H1 (cell line): Measurements from ENCODE around the gene AMELY. TPM values are rescaled to one million over a fixed set of nuclear protein-coding genes. Genes with fewer than 3 reads are reported as not detected.
A peak's percentile ranks its signal among the peaks of the same experiment; 100 is the strongest.

Experiments used
- CTCF ChIA-PET: fragments of 300-600 bp; sonication (Branson Sonifier 250); formaldehyde crosslinking; loops from one replicate; lab custom pipeline; 2021; ENCODE audit not compliant: partially characterized antibody; lab: Charles Lee
- POLR2A ChIA-PET: fragments of 300-600 bp; sonication (Branson Sonifier 250); formaldehyde crosslinking; loops from one replicate; lab custom pipeline; 2021; ENCODE audit warnings: inconsistent platforms; ENCODE audit not compliant: partially characterized antibody; lab: Charles Lee
- DNase-seq, 2 experiments: peaks; one replicate each; pipeline versions ENCODE4 v3.0.0 to v3.0.0-alpha.2; 2010 to 2022; ENCODE audit warnings: low spot score in 2 of 2, low read depth in 1 of 2, mixed read lengths in 1 of 2
- FAIRE-seq: peaks from 2 replicates; lab custom pipeline; 2011; peaks lifted over from hg19 to GRCh38; lab: Jason Lieb, UNC
- H2AFZ ChIP-seq: 2 replicates; pipeline ENCODE4 v1.8.1; 2012; ENCODE audit warnings: low read length, inconsistent platforms
- H2AK5ac ChIP-seq: 2 replicates; pipeline ENCODE4 v1.6.1; 2013; ENCODE audit warnings: low read depth, low read length
- H2BK120ac ChIP-seq: replicated peaks from 2 replicates; pipeline ENCODE3; 2013; ENCODE audit warnings: low read depth, low read length, inconsistent platforms
- H2BK12ac ChIP-seq: 2 replicates; pipeline ENCODE4 v1.6.1; 2013; ENCODE audit warnings: low read depth, low read length
- H2BK15ac ChIP-seq: 2 replicates; pipeline ENCODE4 v1.6.1; 2013; ENCODE audit warnings: low read length
- H2BK20ac ChIP-seq: 2 replicates; pipeline ENCODE4 v1.6.1; 2013; ENCODE audit warnings: low read length
- H2BK5ac ChIP-seq: 2 replicates; pipeline ENCODE4 v1.6.1; 2013; ENCODE audit warnings: low read depth, low read length
- H3K14ac ChIP-seq: 2 replicates; pipeline ENCODE4 v1.6.1; 2013; ENCODE audit warnings: inconsistent platforms; ENCODE audit not compliant: insufficient read length
- H3K18ac ChIP-seq: 2 replicates; pipeline ENCODE4 v1.6.1; 2013; ENCODE audit warnings: low read length; ENCODE audit errors: extremely low read depth
- H3K23ac ChIP-seq: 2 replicates; pipeline ENCODE4 v1.6.1; 2013; ENCODE audit warnings: inconsistent platforms; ENCODE audit not compliant: insufficient read length
- H3K23me2 ChIP-seq: 2 replicates; pipeline ENCODE4 v1.6.1; 2013; ENCODE audit warnings: low read depth, low read length
- H3K27ac ChIP-seq: 2 replicates; pipeline ENCODE4 v1.6.1; 2011; ENCODE audit warnings: low read depth, low read length, inconsistent platforms
- H3K27me3 ChIP-seq, 4 experiments: replicated peaks in 1 of 4; 1 replicate in 1 of 4; 2 replicates in 3 of 4; pipeline versions ENCODE4 v1.6.1 to v1.8.1; 2011 to 2013; ENCODE audit warnings: low read length in 3 of 4, mild to moderate bottlenecking in 3 of 4, inconsistent platforms in 2 of 4, mixed read lengths in 2 of 4, moderate library complexity in 1 of 4; ENCODE audit not compliant: control insufficient read depth in 3 of 4, insufficient read depth in 3 of 4; ENCODE audit errors: extremely low read depth in 1 of 4
- H3K36me3 ChIP-seq, 4 experiments: 2 replicates each; pipeline versions ENCODE4 v1.6.1 to v1.8.1; 2011 to 2013; ENCODE audit warnings: mild to moderate bottlenecking in 4 of 4, low read length in 3 of 4, moderate library complexity in 2 of 4, control low read depth in 1 of 4, inconsistent platforms in 1 of 4; ENCODE audit not compliant: insufficient read depth in 4 of 4, control insufficient read depth in 2 of 4
- H3K4ac ChIP-seq: replicated peaks from 2 replicates; pipeline ENCODE3; 2013; ENCODE audit warnings: low read length, low read depth, mixed read lengths, inconsistent platforms; ENCODE audit not compliant: insufficient read length
- H3K4me1 ChIP-seq, 4 experiments: replicated peaks in 1 of 4; 1 replicate in 1 of 4; 2 replicates in 3 of 4; pipeline versions ENCODE4 v1.6.1 to v1.8.1; 2011 to 2013; ENCODE audit warnings: low read length in 3 of 4, inconsistent platforms in 2 of 4, mixed read lengths in 1 of 4; ENCODE audit not compliant: insufficient read depth in 4 of 4, control insufficient read depth in 3 of 4
- H3K4me2 ChIP-seq, 2 experiments: 2 replicates each; pipeline versions ENCODE4 v1.6.1 to v1.8.1; 2011 to 2013; ENCODE audit warnings: low read depth in 2 of 2, low read length in 2 of 2, control low read depth in 1 of 2, inconsistent platforms in 1 of 2, mild to moderate bottlenecking in 1 of 2; ENCODE audit not compliant: insufficient read depth in 1 of 2
- H3K4me3 ChIP-seq, 4 experiments: fragments of 200-600, 300-600 bp in 1 of 4; sonication (generic), shearing (Covaris generic), sonication (Bioruptor Twin) in 1 of 4; 2 replicates each; pipeline versions ENCODE4 v1.5.1 to v1.8.1; 2011 to 2016; ENCODE audit warnings: low read length in 4 of 4, low read depth in 3 of 4, control low read depth in 2 of 4, inconsistent platforms in 2 of 4, mild to moderate bottlenecking in 2 of 4, mixed read lengths in 1 of 4, moderate library complexity in 1 of 4; ENCODE audit not compliant: insufficient read depth in 2 of 4; ENCODE audit errors: extremely low read depth in 1 of 4
- H3K56ac ChIP-seq: replicated peaks from 2 replicates; pipeline ENCODE3; 2013; ENCODE audit warnings: low read depth, mild to moderate bottlenecking, mixed read lengths, low read length, inconsistent platforms; ENCODE audit not compliant: insufficient read length
- H3K79me1 ChIP-seq: 2 replicates; pipeline ENCODE4 v1.6.1; 2013; ENCODE audit warnings: low read depth, low read length, control low read depth
- H3K79me2 ChIP-seq, 2 experiments: 2 replicates each; pipeline versions ENCODE4 v1.6.1 to v1.8.1; 2012 to 2013; ENCODE audit warnings: low read length in 2 of 2, mild to moderate bottlenecking in 2 of 2, inconsistent platforms in 1 of 2; ENCODE audit not compliant: insufficient read depth in 2 of 2, control insufficient read depth in 1 of 2
- H3K9ac ChIP-seq, 4 experiments: replicated peaks in 1 of 4; 1 replicate in 1 of 4; 2 replicates in 3 of 4; pipeline versions ENCODE4 v1.6.1 to v1.8.1; 2011 to 2013; ENCODE audit warnings: low read depth in 3 of 4, low read length in 3 of 4, control low read depth in 2 of 4, mild to moderate bottlenecking in 2 of 4, moderate library complexity in 2 of 4, inconsistent platforms in 1 of 4; ENCODE audit errors: extremely low read depth in 1 of 4
- H3K9me3 ChIP-seq, 2 experiments: 2 replicates each; pipeline versions ENCODE4 v1.6.1 to v1.8.1; 2012 to 2013; ENCODE audit warnings: mild to moderate bottlenecking in 2 of 2, moderate library complexity in 2 of 2, control low read depth in 1 of 2, inconsistent platforms in 1 of 2, low read depth in 1 of 2, low read length in 1 of 2, mixed read lengths in 1 of 2; ENCODE audit not compliant: insufficient read depth in 2 of 2
- H4K20me1 ChIP-seq, 2 experiments: replicated peaks in 1 of 2; 2 replicates each; pipeline versions ENCODE3 to v1.8.1; 2011 to 2013; ENCODE audit warnings: inconsistent platforms in 2 of 2, low read length in 2 of 2, mild to moderate bottlenecking in 1 of 2; ENCODE audit not compliant: insufficient read depth in 2 of 2, control insufficient read depth in 1 of 2
- H4K5ac ChIP-seq: 2 replicates; pipeline ENCODE4 v1.6.1; 2013; ENCODE audit warnings: low read length, low read depth, mixed read lengths, inconsistent platforms; ENCODE audit not compliant: insufficient read length
- H4K8ac ChIP-seq: 2 replicates; pipeline ENCODE4 v1.8.0; 2013; ENCODE audit warnings: mild to moderate bottlenecking, moderate library complexity, low read length, inconsistent platforms; ENCODE audit not compliant: insufficient read depth; ENCODE audit errors: extremely low read depth
- H4K91ac ChIP-seq: replicated peaks from 2 replicates; pipeline ENCODE3; 2013; ENCODE audit warnings: low read length, mixed read lengths, inconsistent platforms; ENCODE audit not compliant: insufficient read length
- HDAC2 ChIP-seq, 2 experiments: fragments of 300-600 bp in 1 of 2; sonication (generic) in 1 of 2; IDR thresholded peaks; 2 replicates each; pipeline ENCODE4 v1.6.1; 2011 to 2012; ENCODE audit warnings: low read depth in 2 of 2, low read length in 2 of 2, mild to moderate bottlenecking in 2 of 2, moderate library complexity in 2 of 2, borderline replicate concordance in 1 of 2, inconsistent platforms in 1 of 2
- TAF1 ChIP-seq: IDR thresholded peaks from 2 replicates; pipeline ENCODE4 v1.6.1; 2011; ENCODE audit warnings: mild to moderate bottlenecking, low read depth, low read length
- TBP ChIP-seq: IDR thresholded peaks from 2 replicates; pipeline ENCODE4 v1.6.1; 2011; ENCODE audit warnings: low read depth, low read length, improper control_type of control experiment
- WGBS, 2 experiments: shearing (Covaris generic) in 1 of 2; methylation state at CpG; one replicate each; pipeline versions ENCODE4 v1.1.6 to v1.1.7; 2013 to 2015; ENCODE audit warnings: low lambda C conversion rate in 2 of 2, mixed read lengths in 2 of 2, inconsistent platforms in 1 of 2, low coverage in 1 of 2, missing lambda C conversion rate in 1 of 2; ENCODE audit not compliant: insufficient replicate concordance in 2 of 2, insufficient coverage in 1 of 2, insufficient read length in 1 of 2; ENCODE audit errors: extremely low coverage in 1 of 2, missing lambda C conversion rate in 1 of 2; 5-methylcytosine and 5-hydroxymethylcytosine counted together
- polyA plus RNA-seq, 7 experiments: library from polyadenylated mRNA; depleted of rRNA in 3 of 7; stranded (reverse) in 5 of 7; unstranded in 2 of 7; fragments of >200 nt in 5 of 7; fragments of 200-250 nt in 2 of 7; gene quantifications; 1 replicate in 5 of 7; 2 replicates in 1 of 7; 4 replicates in 1 of 7; pipeline versions ENCODE4 v1.2.1 to v1.2.3, GENCODE V29; 2011 to 2013; ENCODE audit warnings: missing spikeins in 2 of 7, mixed read lengths in 2 of 7
- total RNA-seq: library from RNA; stranded (reverse); fragmentation: NEBNext Ultra II Directional; extraction: Animal tissue kit (Norgen Biotek cat#: 25700); gene quantifications from 2 replicates; pipeline ENCODE4 v1.2.1, GENCODE V29; 2021

The AMELY gene
- total and polyA plus RNA-seq, 2 of the 8 experiments (the other 6 are each of a cell fraction or from before 2014, with no cell fraction given): 0.09 TPM; not detected in 1

DNA sequence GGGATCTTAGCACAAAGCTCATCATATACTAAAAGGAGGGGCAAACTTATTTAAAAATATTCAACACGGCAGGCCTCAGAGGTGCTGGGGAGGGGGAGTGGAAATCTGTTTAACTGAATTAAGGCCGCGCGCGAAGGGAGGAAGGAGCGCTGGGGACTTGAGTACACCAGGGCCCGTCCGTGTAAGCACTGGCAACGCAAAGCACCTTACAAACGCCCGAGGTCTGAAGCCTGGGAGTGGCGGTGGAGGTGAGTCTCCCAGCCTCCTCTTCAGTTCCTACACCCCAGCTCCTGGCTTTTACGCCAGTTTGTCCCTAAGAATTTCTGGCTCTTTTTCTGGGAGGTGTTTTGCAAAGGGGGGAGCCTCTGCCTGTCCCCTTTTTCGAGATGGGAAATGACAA lies 1.7 kb downstream of the AMELY start:
- Histone ChIP-seq H2AK5ac (no peak overlapping the region), H2BK15ac (no peak overlapping the region), H2BK120ac (no peak overlapping the region), H3K14ac (no peak overlapping the region), H3K27ac (no peak overlapping the region), H3K9ac (peak overlapping the region in 3 of 4 experiments; percentile 69 to 82 (median 77); a peak in 6 of 7 replicates), H3K23me2 (peaks cover 2% of the 10 kb centered on the region; the same call in 1 of the 2 replicates), H3K36me3 (no peaks in the 10 kb centered on the region), H3K27me3 (no peaks in the 10 kb centered on the region), H4K20me1 (peaks cover 0 to 3% of the 10 kb centered on the region in 2 experiments), H3K4me2 (peak overlapping the region; percentile 76 to 82), H2BK5ac (no peak overlapping the region), H3K23ac (no peak overlapping the region), H3K4me3 (peak overlapping the region; percentile 59 to 83 (median 66)), H2BK12ac (0 out of 2 replicates have a peak overlapping the region, but pooled peaks have one; percentile 17), H3K56ac (peak overlapping the region; percentile 46), H2AFZ (no peak overlapping the region), H3K79me1 (no peaks in the 10 kb centered on the region), H3K79me2 (peaks cover 0 to 29% of the 10 kb centered on the region in 2 experiments; a peak in 2 of 4 replicates), H3K18ac (no peak overlapping the region; the same call in none of the 2 replicates), H3K4ac (no peak overlapping the region), H4K8ac (peak overlapping the region; percentile 51; the same call in 1 of the 2 replicates), H3K4me1 (peaks cover 0 to 6% (median 4%) of the 10 kb centered on the region in 4 experiments; a peak in 3 of 7 replicates), H3K9me3 (no peaks in the 10 kb centered on the region), H2BK20ac (no peak overlapping the region), H4K91ac (no peak overlapping the region), H4K5ac (no peak overlapping the region)
- TF ChIP-seq TBP: 0 out of 2 replicates have a peak, but pooled peaks have one; percentile 37
- TF ChIP-seq TAF1: peak; percentile 34; the same call in 1 of the 2 replicates
- TF ChIP-seq HDAC2 (IDR thresholded peaks at IDR 0.05; ENCODE audit: borderline replicate concordance in 1 of 2, low read depth in 2 of 2, low read length in 2 of 2): no peak
- FAIRE-seq: no peak
- CTCF ChIA-PET: interaction anchor here (1.3 kb wide), 1 partner anchor 19 kb away, joined by 4 read pairs; no protein-coding TSS in a partner anchor
- no peak for DNase-seq
- 3% methylated on average over 13 of the region's 14 CpGs; no CpG with 5 or more reads in 1 of the 2 experiments for WGBS, 2 experiments
- POLR2A ChIA-PET: interaction anchor here (0.7 to 5.1 kb wide), 11 partner anchors 10 to 127 kb away, joined by 3 to 47 read pairs (median 4); no protein-coding TSS in a partner anchor
